Right lobe of liver (tissue), 4 donors: ENCODE measurements around the gene DNAJC15.

Source experiments
- POLR2A ChIP-seq: fragments of 450-650 bp; IDR thresholded peaks from one replicate; pipeline ENCODE4 v1.6.1; 2017; ENCODE audit warnings: antibody characterized with exemption, mild to moderate bottlenecking
- TF ChIP-seq, protein P1 (sequence below), 4 donors: fragments of 200-600 bp in 3 of 4; fragments of 450-650 bp in 1 of 4; IDR thresholded peaks; one replicate each; pipeline versions ENCODE4 v1.5.1 to v1.8.0; 2016 to 2022; ENCODE audit warnings: antibody characterized with exemption in 4 of 4, mild to moderate bottlenecking in 2 of 4
- donor health status: DM: no; HTN: no; CAD: no.
- donor health status: DM: no; HTN: no; CAD: no.
- donor health status: DM: no; HTN: yes; CAD: no.

DNA sequence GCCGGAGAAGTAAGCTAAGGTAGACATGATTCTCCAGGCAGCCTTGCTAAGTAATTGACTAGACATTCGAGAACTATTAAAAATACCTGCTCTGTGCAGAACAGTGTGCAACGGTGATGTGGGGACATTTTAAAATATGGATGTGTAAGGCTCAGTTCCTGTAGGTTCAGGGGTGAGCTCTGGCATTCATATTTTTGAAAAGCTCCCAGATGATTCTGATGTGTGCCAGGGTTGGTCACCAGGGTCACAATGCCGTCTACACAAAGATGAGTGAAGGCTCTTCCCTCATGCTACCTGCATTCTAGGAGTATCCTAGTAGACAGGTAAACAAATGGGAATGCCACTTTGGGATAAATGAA lies 30.6 kb upstream of the DNAJC15 start:
- TF ChIP-seq POLR2A = no peak
- TF ChIP-seq, protein P1, sequence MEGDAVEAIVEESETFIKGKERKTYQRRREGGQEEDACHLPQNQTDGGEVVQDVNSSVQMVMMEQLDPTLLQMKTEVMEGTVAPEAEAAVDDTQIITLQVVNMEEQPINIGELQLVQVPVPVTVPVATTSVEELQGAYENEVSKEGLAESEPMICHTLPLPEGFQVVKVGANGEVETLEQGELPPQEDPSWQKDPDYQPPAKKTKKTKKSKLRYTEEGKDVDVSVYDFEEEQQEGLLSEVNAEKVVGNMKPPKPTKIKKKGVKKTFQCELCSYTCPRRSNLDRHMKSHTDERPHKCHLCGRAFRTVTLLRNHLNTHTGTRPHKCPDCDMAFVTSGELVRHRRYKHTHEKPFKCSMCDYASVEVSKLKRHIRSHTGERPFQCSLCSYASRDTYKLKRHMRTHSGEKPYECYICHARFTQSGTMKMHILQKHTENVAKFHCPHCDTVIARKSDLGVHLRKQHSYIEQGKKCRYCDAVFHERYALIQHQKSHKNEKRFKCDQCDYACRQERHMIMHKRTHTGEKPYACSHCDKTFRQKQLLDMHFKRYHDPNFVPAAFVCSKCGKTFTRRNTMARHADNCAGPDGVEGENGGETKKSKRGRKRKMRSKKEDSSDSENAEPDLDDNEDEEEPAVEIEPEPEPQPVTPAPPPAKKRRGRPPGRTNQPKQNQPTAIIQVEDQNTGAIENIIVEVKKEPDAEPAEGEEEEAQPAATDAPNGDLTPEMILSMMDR (IDR thresholded peaks at IDR 0.05) = no peak
